Endothelial cell of umbilical vein (primary cell): ENCODE results near the gene NPHS1. TPM values are rescaled to one million over a fixed set of nuclear protein-coding genes. Genes with fewer than 3 reads are reported as not detected.

Experiments used
- BruUV-seq: library from RNA; stranded (reverse); fragments of 400-500 nt; replicated peaks from 2 replicates; lab custom pipeline; 2021; lab: Mats Ljungman, UMichigan
- CTCF ChIA-PET: fragments of 300-600, 350-600 bp; sonication (Branson Sonifier 250); formaldehyde crosslinking; loops from one replicate; lab custom pipeline; 2021; ENCODE audit warnings: antibody characterized with exemption, inconsistent platforms; lab: Charles Lee
- POLR2A ChIA-PET: fragments of 300-600, 350-600 bp; sonication (Branson Sonifier 250); formaldehyde crosslinking; loops from one replicate; lab custom pipeline; 2021; ENCODE audit warnings: antibody characterized with exemption, inconsistent platforms; lab: Charles Lee
- DNase-seq: peaks from one replicate; pipeline ENCODE4 v3.0.0-alpha.2; 2011; ENCODE audit warnings: low read depth, low spot score
- FAIRE-seq: peaks from 2 replicates; lab custom pipeline; 2011; peaks lifted over from hg19 to GRCh38; lab: Jason Lieb, UNC
- H2AFZ ChIP-seq: 2 replicates; pipeline ENCODE4 v1.6.0; 2012; ENCODE audit warnings: low read depth, low read length, control low read depth, inconsistent platforms
- H3K27ac ChIP-seq: 2 replicates; pipeline ENCODE4 v1.5.1; 2011; ENCODE audit warnings: low read depth, mild to moderate bottlenecking, control low read depth, low read length, moderate library complexity; ENCODE audit not compliant: insufficient read depth
- H3K27me3 ChIP-seq, 2 experiments: 2 replicates each; pipeline versions ENCODE4 v1.6.0 to v1.6.1; 2011; ENCODE audit warnings: low read length in 2 of 2, mixed read lengths in 1 of 2; ENCODE audit not compliant: control insufficient read depth in 2 of 2, insufficient read depth in 2 of 2
- H3K36me3 ChIP-seq, 2 experiments: 2 replicates in 1 of 2; 3 replicates in 1 of 2; pipeline ENCODE4 v1.5.1; 2011; ENCODE audit warnings: low read length in 2 of 2, mild to moderate bottlenecking in 1 of 2, moderate library complexity in 1 of 2; ENCODE audit not compliant: control insufficient read depth in 2 of 2, insufficient read depth in 2 of 2; ENCODE audit errors: extremely low read depth in 1 of 2
- H3K4me1 ChIP-seq: 3 replicates; pipeline ENCODE4 v1.5.1; 2011; ENCODE audit warnings: mild to moderate bottlenecking, low read length; ENCODE audit not compliant: control insufficient read depth, insufficient read depth; ENCODE audit errors: extremely low read depth
- H3K4me2 ChIP-seq: 2 replicates; pipeline ENCODE4 v1.6.1; 2011; ENCODE audit warnings: low read length, control low read depth, mixed read lengths; ENCODE audit not compliant: insufficient read depth
- H3K4me3 ChIP-seq, 3 experiments: fragments of 200-600 bp in 1 of 3; sonication (generic), shearing (Covaris generic) in 1 of 3; replicated peaks in 1 of 3; 2 replicates each; pipeline ENCODE4 v1.5.1; 2011 to 2016; ENCODE audit warnings: control low read depth in 3 of 3, low read length in 3 of 3, mild to moderate bottlenecking in 2 of 3, inconsistent platforms in 1 of 3, low read depth in 1 of 3, moderate library complexity in 1 of 3; ENCODE audit not compliant: insufficient read depth in 1 of 3
- H3K79me2 ChIP-seq: 2 replicates; pipeline ENCODE4 v1.6.0; 2012; ENCODE audit warnings: low read length, inconsistent platforms; ENCODE audit not compliant: control insufficient read depth, insufficient read depth
- H3K9ac ChIP-seq: replicated peaks from 2 replicates; pipeline ENCODE3; 2011; ENCODE audit warnings: low read length, control low read depth; ENCODE audit not compliant: insufficient read depth; ENCODE audit errors: extremely low read depth
- H3K9me1 ChIP-seq: replicated peaks from 3 replicates; pipeline ENCODE4 v1.6.0; 2011; ENCODE audit warnings: mild to moderate bottlenecking, low read length; ENCODE audit not compliant: control insufficient read depth, insufficient read depth; ENCODE audit errors: extremely low read depth
- H3K9me3 ChIP-seq: replicated peaks from 2 replicates; pipeline ENCODE4 v1.5.1; 2012; ENCODE audit warnings: low read length, inconsistent platforms; ENCODE audit not compliant: control insufficient read depth, insufficient read depth
- H4K20me1 ChIP-seq: replicated peaks from 2 replicates; pipeline ENCODE3; 2011; ENCODE audit warnings: mild to moderate bottlenecking, low read length; ENCODE audit not compliant: control insufficient read depth, insufficient read depth; ENCODE audit errors: extremely low read depth
- EZH2 ChIP-seq: IDR thresholded peaks from 2 replicates; pipeline ENCODE4 v1.6.1; 2012; ENCODE audit warnings: borderline replicate concordance, low read depth, mild to moderate bottlenecking, moderate library complexity, low read length, inconsistent platforms; ENCODE audit not compliant: severe bottlenecking
- FOS ChIP-seq: IDR thresholded peaks from 2 replicates; pipeline ENCODE4 v1.6.1; 2011; ENCODE audit warnings: mild to moderate bottlenecking, low read length, moderate library complexity, borderline replicate concordance; ENCODE audit not compliant: insufficient read depth
- GATA2 ChIP-seq: IDR thresholded peaks from 2 replicates; pipeline ENCODE4 v1.7.0; 2011; ENCODE audit warnings: low read depth, mild to moderate bottlenecking, moderate library complexity, mixed read lengths, low read length; ENCODE audit not compliant: insufficient read length, insufficient read depth
- JUN ChIP-seq: IDR thresholded peaks from 2 replicates; pipeline ENCODE4 v1.6.1; 2011; ENCODE audit warnings: borderline replicate concordance, low read depth; ENCODE audit not compliant: insufficient read length, insufficient read depth
- MYC ChIP-seq: IDR thresholded peaks from one replicate; pipeline ENCODE4 v1.6.1; 2011; ENCODE audit warnings: mild to moderate bottlenecking, low read depth, low read length
- POLR2A ChIP-seq: IDR thresholded peaks from 2 replicates; pipeline ENCODE4 v1.6.1; 2012; ENCODE audit warnings: low read depth, mild to moderate bottlenecking, control low read depth, low read length
- POLR2AphosphoS5 ChIP-seq: IDR thresholded peaks from 2 replicates; pipeline ENCODE4 v1.6.1; 2012; ENCODE audit warnings: low read depth, mild to moderate bottlenecking, control low read depth, low read length, moderate library complexity; ENCODE audit not compliant: insufficient read depth
- dilution Hi-C: fragments of 300-500 bp; cut with MboI; formaldehyde crosslinking; loops from one replicate; pipeline ENCODE4 v1.15.0; 2019; ENCODE audit warnings: low sequenced_read_pairs; ENCODE audit not compliant: extremely low pct_ligation_motif_present
- intact Hi-C: fragments of 100-400 bp; cut with micrococcal nuclease; formaldehyde crosslinking; loops from one replicate; pipeline ENCODE4 v1.10.0; 2022
- polyA plus RNA-seq, 4 experiments: library from polyadenylated mRNA; depleted of rRNA in 3 of 4; stranded (reverse) in 3 of 4; unstranded in 1 of 4; fragments of >200 nt; gene quantifications; 2 replicates each; pipeline versions ENCODE4 v1.2.1 to v1.2.3, GENCODE V29; 2011 to 2012; ENCODE audit warnings: missing spikeins in 1 of 4
- total RNA-seq: library from RNA; stranded (reverse); gene quantifications from 2 replicates; pipeline ENCODE4 v1.2.3, GENCODE V29; 2021
- TF ChIP-seq, protein P1 (sequence below): IDR thresholded peaks from 2 replicates; pipeline ENCODE4 v1.6.1; 2011; ENCODE audit not compliant: insufficient read depth, insufficient read length
- TF ChIP-seq, protein P2 (sequence below), 2 donors: IDR thresholded peaks; 1 replicate in 1 of 2; 2 replicates in 1 of 2; pipeline ENCODE4 v1.5.1; 2011; ENCODE audit warnings: low read length in 2 of 2, mild to moderate bottlenecking in 2 of 2, moderate library complexity in 2 of 2, control low read depth in 1 of 2, inconsistent platforms in 1 of 2, low read depth in 1 of 2; ENCODE audit not compliant: insufficient read depth in 1 of 2; ENCODE audit errors: extremely low read depth in 1 of 2

NPHS1 gene
- total and polyA plus RNA-seq, 2 donors (not counting 3 experiments of a cell fraction or from before 2014, with no cell fraction given): not detected

DNA sequence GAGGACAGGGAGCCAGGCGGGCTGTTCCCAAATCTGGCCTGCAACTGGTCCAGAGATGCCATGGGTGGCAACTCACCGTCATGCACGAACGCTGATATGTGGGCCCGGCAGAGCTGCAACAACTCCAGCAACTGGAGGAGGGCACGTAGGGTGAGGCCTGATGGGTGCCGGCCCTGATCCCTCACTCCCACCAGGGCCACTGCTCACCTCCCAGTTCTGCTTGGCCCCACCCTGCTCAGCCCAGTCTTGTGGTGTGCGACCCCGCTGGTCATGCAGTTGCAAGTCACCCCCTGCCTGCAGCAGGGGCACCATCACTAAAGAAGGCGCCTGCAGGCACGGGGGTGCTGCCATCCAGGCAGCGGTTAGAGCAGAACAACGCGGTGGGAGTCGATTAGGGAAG, 60.0 kb downstream of the NPHS1 start:
- TF ChIP-seq POLR2AphosphoS5 (no peak), EZH2 (no peak), MYC (no peak), GATA2 (no peak), FOS (no peak), JUN (no peak), POLR2A (no peak)
- TF ChIP-seq, protein P1, sequence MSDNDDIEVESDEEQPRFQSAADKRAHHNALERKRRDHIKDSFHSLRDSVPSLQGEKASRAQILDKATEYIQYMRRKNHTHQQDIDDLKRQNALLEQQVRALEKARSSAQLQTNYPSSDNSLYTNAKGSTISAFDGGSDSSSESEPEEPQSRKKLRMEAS: no peak
- TF ChIP-seq, protein P2, sequence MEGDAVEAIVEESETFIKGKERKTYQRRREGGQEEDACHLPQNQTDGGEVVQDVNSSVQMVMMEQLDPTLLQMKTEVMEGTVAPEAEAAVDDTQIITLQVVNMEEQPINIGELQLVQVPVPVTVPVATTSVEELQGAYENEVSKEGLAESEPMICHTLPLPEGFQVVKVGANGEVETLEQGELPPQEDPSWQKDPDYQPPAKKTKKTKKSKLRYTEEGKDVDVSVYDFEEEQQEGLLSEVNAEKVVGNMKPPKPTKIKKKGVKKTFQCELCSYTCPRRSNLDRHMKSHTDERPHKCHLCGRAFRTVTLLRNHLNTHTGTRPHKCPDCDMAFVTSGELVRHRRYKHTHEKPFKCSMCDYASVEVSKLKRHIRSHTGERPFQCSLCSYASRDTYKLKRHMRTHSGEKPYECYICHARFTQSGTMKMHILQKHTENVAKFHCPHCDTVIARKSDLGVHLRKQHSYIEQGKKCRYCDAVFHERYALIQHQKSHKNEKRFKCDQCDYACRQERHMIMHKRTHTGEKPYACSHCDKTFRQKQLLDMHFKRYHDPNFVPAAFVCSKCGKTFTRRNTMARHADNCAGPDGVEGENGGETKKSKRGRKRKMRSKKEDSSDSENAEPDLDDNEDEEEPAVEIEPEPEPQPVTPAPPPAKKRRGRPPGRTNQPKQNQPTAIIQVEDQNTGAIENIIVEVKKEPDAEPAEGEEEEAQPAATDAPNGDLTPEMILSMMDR (IDR thresholded peaks at IDR 0.05; ENCODE audit: extremely low read depth in 1 of 2, insufficient read depth in 1 of 2, low read depth in 1 of 2, low read length in 2 of 2): no peak
- Histone ChIP-seq H3K79me2 (no peaks in the 10 kb centered on the region), H3K36me3 (no peaks in the 10 kb centered on the region), H3K9ac (no peak overlapping the region), H3K4me2 (no peak overlapping the region), H3K27ac (no peak overlapping the region), H2AFZ (no peak overlapping the region), H3K4me3 (no peak overlapping the region), H3K4me1 (no peaks in the 10 kb centered on the region), H3K9me3 (no peaks in the 10 kb centered on the region), H4K20me1 (no peaks in the 10 kb centered on the region), H3K27me3 (peaks cover 11 to 19% of the 10 kb centered on the region in 2 experiments), H3K9me1 (no peaks in the 10 kb centered on the region)
- dilution Hi-C loops (no loop called here), intact Hi-C loops (no loop called here)
- BruUV-seq: no TSS peak
- DNase-seq: no peak
- ChIA-PET CTCF (interaction anchor here (0.6 kb wide), 1 partner anchor 339 kb away, joined by 4 read pairs; no protein-coding TSS in a partner anchor), POLR2A (no interaction called here)
- FAIRE-seq: no peak
